Panc1 (cell line): Measurements from ENCODE around the gene HPCAL1. TPM values are rescaled to one million over a fixed set of nuclear protein-coding genes. Genes with fewer than 3 reads are reported as not detected.

Experiments
- ATAC-seq: fragments of 200-7000 bp; cut with Tn5 transposase; 2 replicates; pipeline ENCODE4 v1.9.1; 2020; ENCODE audit warnings: mild to moderate bottlenecking, moderate library complexity
- BruUV-seq: library from RNA; stranded (reverse); fragments of 400-500 nt; replicated peaks from 2 replicates; lab custom pipeline; 2021; lab: Mats Ljungman, UMichigan
- CTCF ChIA-PET: fragments of 300-600 bp; sonication (Branson Sonifier 250); formaldehyde crosslinking; loops from one replicate; lab custom pipeline; 2022; ENCODE audit warnings: antibody characterized with exemption; lab: Charles Lee
- POLR2A ChIA-PET: fragments of 300-600 bp; sonication (Branson Sonifier 250); formaldehyde crosslinking; loops from one replicate; lab custom pipeline; 2022; ENCODE audit warnings: antibody characterized with exemption; lab: Charles Lee
- DNase-seq: peaks from one replicate; pipeline ENCODE4 v3.0.0-alpha.2; 2010; ENCODE audit warnings: low read depth, low spot score
- H3K27ac ChIP-seq: 2 replicates; pipeline ENCODE4 v1.5.1; 2011; ENCODE audit warnings: mild to moderate bottlenecking, low read length, inconsistent platforms
- H3K27me3 ChIP-seq: fragments of 200-500 bp; sonication (Bioruptor generic); 2 replicates; pipeline ENCODE4 v1.6.0; 2014; ENCODE audit warnings: low read length, inconsistent platforms; ENCODE audit not compliant: control insufficient read depth, insufficient read depth
- H3K36me3 ChIP-seq: fragments of 200-500 bp; sonication (Bioruptor generic); 2 replicates; pipeline ENCODE4 v1.5.1; 2014; ENCODE audit warnings: inconsistent platforms, mild to moderate bottlenecking, low read length, moderate library complexity; ENCODE audit not compliant: control insufficient read depth, insufficient read depth
- H3K4me1 ChIP-seq: 2 replicates; pipeline ENCODE4 v1.5.1; 2011; ENCODE audit warnings: inconsistent platforms, mild to moderate bottlenecking, low read length, moderate library complexity; ENCODE audit not compliant: control insufficient read depth, insufficient read depth
- H3K4me3 ChIP-seq, 2 experiments: 2 replicates each; pipeline ENCODE4 v1.5.1; 2011 to 2012; ENCODE audit warnings: low read depth in 2 of 2, low read length in 2 of 2, mild to moderate bottlenecking in 2 of 2, inconsistent platforms in 1 of 2, moderate library complexity in 1 of 2
- H3K9me3 ChIP-seq: fragments of 200-500 bp; sonication (Bioruptor generic); 2 replicates; pipeline ENCODE4 v1.5.1; 2014; ENCODE audit warnings: low read depth, mild to moderate bottlenecking, inconsistent platforms, low read length, moderate library complexity; ENCODE audit not compliant: control insufficient read depth, insufficient read depth
- POLR2AphosphoS5 ChIP-seq: IDR thresholded peaks from 2 replicates; pipeline ENCODE4 v1.6.1; 2012; ENCODE audit warnings: mild to moderate bottlenecking, low read depth, low read length, moderate library complexity
- SIN3A ChIP-seq: IDR thresholded peaks from 2 replicates; pipeline ENCODE4 v1.6.1; 2012; ENCODE audit warnings: low read depth, mild to moderate bottlenecking, low read length, moderate library complexity, borderline replicate concordance; ENCODE audit not compliant: insufficient read depth
- TCF7L2 ChIP-seq: IDR thresholded peaks from 2 replicates; pipeline ENCODE4 v1.6.1; 2011; ENCODE audit warnings: mild to moderate bottlenecking, low read depth, low read length, inconsistent platforms
- in situ Hi-C: cut with HindIII; loops from 2 replicates; pipeline ENCODE4 v1.10.0; 2016; ENCODE audit warnings: low sequenced_read_pairs, low pct_unique_long_range_greater_than_20kb
- intact Hi-C: fragments of 100-400 bp; cut with micrococcal nuclease; formaldehyde crosslinking; loops from one replicate; pipeline ENCODE4 v1.10.0; 2022; ENCODE audit not compliant: unreplicated experiment
- total RNA-seq: library from RNA; stranded (reverse); gene quantifications from one replicate; pipeline ENCODE4 v1.2.1, GENCODE V29; 2021; ENCODE audit not compliant: unreplicated experiment
- TF ChIP-seq, protein P1 (sequence below), 2 experiments: IDR thresholded peaks; 2 replicates each; pipeline ENCODE4 v1.6.1; 2011 to 2012; ENCODE audit warnings: low read depth in 2 of 2, control low read depth in 1 of 2, low read length in 1 of 2, mild to moderate bottlenecking in 1 of 2, moderate library complexity in 1 of 2; ENCODE audit not compliant: insufficient read depth in 1 of 2
- TF ChIP-seq, protein P2 (sequence below): fragments of 450-650 bp; IDR thresholded peaks from 2 replicates; pipeline ENCODE4 v1.5.1; 2017; ENCODE audit warnings: mild to moderate bottlenecking

HPCAL1 gene
- total RNA-seq, 1 experiment from 2014 or later: 234 TPM

GRCh38 chr2:10311736-10312135 is 9.0 kb downstream of the HPCAL1 start:
- no TSS peak for BruUV-seq
- H3K9me3 ChIP-seq: no peaks in the 10 kb centered on the region
- POLR2A ChIA-PET: no interaction called here
- H3K4me3 ChIP-seq: no peak overlapping the region
- H3K4me1 ChIP-seq: peaks cover 67% of the 10 kb centered on the region
- intact Hi-C loops: no loop called here
- in situ Hi-C loops: no loop called here
- DNase-seq (no peak), ATAC-seq (no peak)
- no peaks in the 10 kb centered on the region; the same call in 1 of the 2 replicates for H3K36me3 ChIP-seq
- CTCF ChIA-PET: no interaction called here
- H3K27me3 ChIP-seq: no peaks in the 10 kb centered on the region
- no peak overlapping the region for H3K27ac ChIP-seq
- TF ChIP-seq TCF7L2: no peak
- no peak for TF ChIP-seq SIN3A
- TF ChIP-seq, protein P1, sequence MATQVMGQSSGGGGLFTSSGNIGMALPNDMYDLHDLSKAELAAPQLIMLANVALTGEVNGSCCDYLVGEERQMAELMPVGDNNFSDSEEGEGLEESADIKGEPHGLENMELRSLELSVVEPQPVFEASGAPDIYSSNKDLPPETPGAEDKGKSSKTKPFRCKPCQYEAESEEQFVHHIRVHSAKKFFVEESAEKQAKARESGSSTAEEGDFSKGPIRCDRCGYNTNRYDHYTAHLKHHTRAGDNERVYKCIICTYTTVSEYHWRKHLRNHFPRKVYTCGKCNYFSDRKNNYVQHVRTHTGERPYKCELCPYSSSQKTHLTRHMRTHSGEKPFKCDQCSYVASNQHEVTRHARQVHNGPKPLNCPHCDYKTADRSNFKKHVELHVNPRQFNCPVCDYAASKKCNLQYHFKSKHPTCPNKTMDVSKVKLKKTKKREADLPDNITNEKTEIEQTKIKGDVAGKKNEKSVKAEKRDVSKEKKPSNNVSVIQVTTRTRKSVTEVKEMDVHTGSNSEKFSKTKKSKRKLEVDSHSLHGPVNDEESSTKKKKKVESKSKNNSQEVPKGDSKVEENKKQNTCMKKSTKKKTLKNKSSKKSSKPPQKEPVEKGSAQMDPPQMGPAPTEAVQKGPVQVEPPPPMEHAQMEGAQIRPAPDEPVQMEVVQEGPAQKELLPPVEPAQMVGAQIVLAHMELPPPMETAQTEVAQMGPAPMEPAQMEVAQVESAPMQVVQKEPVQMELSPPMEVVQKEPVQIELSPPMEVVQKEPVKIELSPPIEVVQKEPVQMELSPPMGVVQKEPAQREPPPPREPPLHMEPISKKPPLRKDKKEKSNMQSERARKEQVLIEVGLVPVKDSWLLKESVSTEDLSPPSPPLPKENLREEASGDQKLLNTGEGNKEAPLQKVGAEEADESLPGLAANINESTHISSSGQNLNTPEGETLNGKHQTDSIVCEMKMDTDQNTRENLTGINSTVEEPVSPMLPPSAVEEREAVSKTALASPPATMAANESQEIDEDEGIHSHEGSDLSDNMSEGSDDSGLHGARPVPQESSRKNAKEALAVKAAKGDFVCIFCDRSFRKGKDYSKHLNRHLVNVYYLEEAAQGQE (IDR thresholded peaks at IDR 0.05; ENCODE audit: insufficient read depth in 1 of 2, low read depth in 2 of 2, low read length in 1 of 2): no peak
- TF ChIP-seq, protein P2, sequence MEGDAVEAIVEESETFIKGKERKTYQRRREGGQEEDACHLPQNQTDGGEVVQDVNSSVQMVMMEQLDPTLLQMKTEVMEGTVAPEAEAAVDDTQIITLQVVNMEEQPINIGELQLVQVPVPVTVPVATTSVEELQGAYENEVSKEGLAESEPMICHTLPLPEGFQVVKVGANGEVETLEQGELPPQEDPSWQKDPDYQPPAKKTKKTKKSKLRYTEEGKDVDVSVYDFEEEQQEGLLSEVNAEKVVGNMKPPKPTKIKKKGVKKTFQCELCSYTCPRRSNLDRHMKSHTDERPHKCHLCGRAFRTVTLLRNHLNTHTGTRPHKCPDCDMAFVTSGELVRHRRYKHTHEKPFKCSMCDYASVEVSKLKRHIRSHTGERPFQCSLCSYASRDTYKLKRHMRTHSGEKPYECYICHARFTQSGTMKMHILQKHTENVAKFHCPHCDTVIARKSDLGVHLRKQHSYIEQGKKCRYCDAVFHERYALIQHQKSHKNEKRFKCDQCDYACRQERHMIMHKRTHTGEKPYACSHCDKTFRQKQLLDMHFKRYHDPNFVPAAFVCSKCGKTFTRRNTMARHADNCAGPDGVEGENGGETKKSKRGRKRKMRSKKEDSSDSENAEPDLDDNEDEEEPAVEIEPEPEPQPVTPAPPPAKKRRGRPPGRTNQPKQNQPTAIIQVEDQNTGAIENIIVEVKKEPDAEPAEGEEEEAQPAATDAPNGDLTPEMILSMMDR: no peak

DNA sequence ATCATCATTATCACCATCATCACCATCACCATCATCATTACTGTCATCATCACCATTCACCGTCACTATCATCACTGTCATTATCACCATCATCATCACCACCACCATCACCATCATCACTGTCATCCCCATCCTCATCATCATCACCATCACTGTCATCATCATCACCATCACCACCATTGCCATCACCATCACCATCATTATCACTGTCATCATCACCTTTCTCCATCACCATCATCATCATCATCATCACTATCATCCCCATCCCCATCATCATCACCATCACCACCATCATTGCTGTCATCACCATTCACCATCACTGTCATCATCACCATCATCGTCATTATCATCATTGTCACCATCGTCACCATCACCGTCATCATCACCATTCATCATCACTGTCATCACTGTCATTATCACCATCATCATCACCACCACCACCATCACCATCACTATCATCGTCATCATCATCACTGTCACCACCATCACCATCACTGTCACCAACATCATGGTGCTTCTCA is 9.8 kb downstream of the HPCAL1 start:
- no peaks in the 10 kb centered on the region for H3K9me3 ChIP-seq
- POLR2A ChIA-PET: interaction anchor here (0.6 kb wide), 1 partner anchor 49 kb away, joined by 3 read pairs; no protein-coding TSS in a partner anchor
- BruUV-seq: no TSS peak
- no peaks in the 10 kb centered on the region for H3K36me3 ChIP-seq
- in situ Hi-C loops: no loop called here
- CTCF ChIA-PET: no interaction called here
- DNase-seq (no peak), ATAC-seq (no peak)
- TF ChIP-seq, protein P2: no peak
- TF ChIP-seq TCF7L2: no peak
- TF ChIP-seq SIN3A: no peak
- TF ChIP-seq POLR2AphosphoS5: no peak
- TF ChIP-seq, protein P1 (IDR thresholded peaks at IDR 0.05; ENCODE audit: insufficient read depth in 1 of 2, low read depth in 2 of 2, low read length in 1 of 2): no peak
- H3K4me3 ChIP-seq: no peak overlapping the region
- intact Hi-C loops: no loop called here
- H3K27ac ChIP-seq: no peak overlapping the region
- H3K27me3 ChIP-seq: no peaks in the 10 kb centered on the region
- peaks cover 66% of the 10 kb centered on the region for H3K4me1 ChIP-seq
